Measurements from ENCODE around the gene PRCD. TPM values are rescaled to one million over a fixed set of nuclear protein-coding genes. Genes with fewer than 3 reads are reported as not detected.
"Not testable (repeated sequence)": the region's sequence is repeated elsewhere in the genome, so short reads cannot be mapped to it uniquely, and the experiment has no call there.

PRCD gene
- total RNA-seq, 1 experiment from 2014 or later: 0.86 TPM

DNA sequence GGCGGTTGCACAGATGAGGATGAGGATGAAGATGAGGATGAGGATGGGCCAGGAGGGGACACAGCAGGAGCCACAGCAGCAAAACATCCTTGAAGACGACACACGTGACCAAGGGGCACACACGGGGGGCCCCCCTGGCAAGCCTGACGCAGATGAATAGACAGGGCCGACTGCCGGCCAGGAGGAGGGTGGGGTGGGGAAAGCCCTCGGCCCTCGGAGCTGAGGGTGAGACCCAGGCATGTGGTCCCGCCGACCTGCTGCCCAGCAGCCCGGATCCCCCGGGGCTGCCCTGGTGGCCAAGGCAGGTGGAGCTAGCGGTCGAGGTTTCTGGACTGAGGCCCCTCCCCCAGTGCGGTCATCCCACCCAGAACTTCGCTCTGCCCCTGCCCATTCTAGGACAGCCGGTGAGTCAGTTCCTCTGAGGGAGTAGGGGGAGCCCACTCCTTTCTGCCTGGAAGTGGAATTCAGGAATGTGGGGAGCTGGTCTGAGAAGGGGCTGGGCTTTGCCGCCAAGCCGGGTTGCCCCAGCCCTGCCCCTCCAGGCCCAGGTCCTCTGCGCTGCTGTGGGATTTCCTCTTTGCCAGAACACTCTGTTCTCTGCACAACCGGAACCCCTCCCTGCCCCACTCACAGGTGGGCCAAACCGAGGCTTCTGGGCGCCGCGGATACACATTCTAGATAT is 12.3 kb upstream of the PRCD start:
- DNase-seq (ENCODE audit: low read depth): peak; percentile 87

- DNase-seq (ENCODE audit: low read depth): no peak
These were observed 11.7 kb upstream of the PRCD start for GRCh38 chr17:76528156-76528527.

DNA sequence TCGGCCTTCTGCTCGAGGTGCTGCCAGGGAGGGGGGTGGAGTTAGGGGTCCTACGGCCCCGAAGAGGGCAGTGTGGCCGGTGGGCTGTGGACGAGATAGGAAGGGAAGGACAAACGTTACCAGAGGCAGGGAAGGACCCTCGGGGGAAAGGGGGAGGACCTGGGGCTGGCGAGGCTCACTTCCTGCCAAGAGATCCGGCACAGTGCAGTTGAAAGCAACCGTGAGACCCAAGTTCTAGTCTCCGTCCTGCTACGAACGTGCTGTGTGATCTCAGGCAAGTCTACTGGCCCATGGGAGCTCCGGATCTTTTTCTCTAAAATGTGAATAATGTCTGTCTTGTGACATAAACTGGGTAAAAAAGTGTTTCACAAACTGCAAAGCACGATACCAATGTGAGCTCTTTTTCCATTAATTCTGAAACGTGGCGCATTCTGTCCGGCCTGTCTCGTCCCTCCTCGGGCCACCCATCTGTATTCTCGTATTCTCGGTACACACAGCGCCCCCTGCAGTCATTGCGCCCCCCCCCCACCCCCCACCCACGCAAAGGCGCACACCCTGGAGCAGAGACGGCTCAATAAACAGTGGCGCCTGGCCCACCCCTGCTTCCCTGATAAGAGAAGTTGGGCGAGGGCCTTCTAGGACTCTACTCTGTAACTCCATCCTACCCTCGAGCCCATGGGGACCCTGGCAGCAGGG is 11.2 kb upstream of the PRCD start:
- DNase-seq (ENCODE audit: low read depth): no peak

GRCh38 chr17:76529224-76530094 is 10.4 kb upstream of the PRCD start:
- peak; percentile 87 for DNase-seq (ENCODE audit: low read depth)

GRCh38 chr17:76530095-76530723 is 9.6 kb upstream of the PRCD start:
- no peak for DNase-seq (ENCODE audit: low read depth)

DNA sequence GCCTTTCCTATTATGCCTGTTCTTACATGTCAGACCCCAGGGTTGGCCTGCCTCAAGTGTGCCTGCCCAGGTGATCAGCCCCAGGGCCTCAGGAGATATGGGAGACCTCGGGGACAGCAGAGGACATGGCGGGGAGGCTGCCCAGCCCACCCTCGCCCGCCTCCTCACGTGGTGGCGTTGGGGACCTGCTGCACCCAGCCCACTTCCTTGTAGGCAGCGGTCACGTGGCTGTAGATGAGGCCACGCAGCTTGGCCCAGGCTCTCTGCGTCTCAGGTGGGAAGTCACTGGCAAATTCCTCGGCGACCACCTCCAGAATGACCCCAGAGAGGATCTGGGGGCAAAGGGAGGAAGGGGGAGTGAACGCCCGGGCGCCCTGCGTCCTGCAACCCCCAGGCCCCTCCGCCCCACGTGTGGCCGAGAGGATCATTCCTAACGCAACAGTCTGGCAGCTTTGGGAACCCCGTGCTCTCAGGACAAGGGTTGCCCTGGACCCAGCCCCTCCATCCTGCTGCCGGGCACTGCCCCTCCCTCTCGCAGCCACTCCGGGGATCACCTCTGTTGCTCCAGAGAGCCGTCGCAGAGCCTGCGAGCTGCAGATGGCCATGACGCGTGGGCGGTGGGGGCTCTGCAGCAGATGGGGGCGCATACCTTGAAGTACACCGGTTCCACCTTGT is 8.9 kb upstream of the PRCD start:
- DNase-seq (ENCODE audit: low read depth): no peak

DNA sequence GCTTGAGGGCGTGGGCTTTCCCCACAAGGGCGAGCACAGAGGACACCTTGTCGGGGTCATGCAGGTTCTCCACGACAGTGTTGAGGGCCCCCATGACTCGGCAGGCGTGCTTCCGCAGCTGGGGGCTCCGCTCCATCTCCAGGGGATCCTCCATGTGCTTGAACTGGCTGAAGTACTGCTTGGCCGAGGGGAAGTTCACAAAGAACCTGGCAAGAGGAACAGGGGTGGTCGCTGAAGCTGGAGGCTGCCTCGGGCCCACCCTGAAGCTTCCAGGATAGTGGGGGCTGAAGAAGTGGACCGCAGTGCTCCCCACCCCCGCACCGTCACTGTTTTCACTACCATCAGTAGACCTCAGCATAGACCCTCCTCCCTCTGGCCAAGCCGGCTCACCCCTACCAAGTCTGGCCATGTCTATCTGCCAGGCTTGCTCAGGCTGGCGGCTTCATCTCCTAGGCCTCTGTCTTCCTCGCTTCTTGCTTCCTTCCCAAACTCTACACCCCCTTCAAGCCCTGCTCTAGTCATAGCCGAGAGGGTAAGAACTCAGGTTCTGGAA is 8.3 kb upstream of the PRCD start:
- DNase-seq (ENCODE audit: low read depth): no peak

- DNase-seq (ENCODE audit: low read depth): no peak
These were observed 7.7 kb upstream of the PRCD start for GRCh38 chr17:76532072-76532651.

DNA sequence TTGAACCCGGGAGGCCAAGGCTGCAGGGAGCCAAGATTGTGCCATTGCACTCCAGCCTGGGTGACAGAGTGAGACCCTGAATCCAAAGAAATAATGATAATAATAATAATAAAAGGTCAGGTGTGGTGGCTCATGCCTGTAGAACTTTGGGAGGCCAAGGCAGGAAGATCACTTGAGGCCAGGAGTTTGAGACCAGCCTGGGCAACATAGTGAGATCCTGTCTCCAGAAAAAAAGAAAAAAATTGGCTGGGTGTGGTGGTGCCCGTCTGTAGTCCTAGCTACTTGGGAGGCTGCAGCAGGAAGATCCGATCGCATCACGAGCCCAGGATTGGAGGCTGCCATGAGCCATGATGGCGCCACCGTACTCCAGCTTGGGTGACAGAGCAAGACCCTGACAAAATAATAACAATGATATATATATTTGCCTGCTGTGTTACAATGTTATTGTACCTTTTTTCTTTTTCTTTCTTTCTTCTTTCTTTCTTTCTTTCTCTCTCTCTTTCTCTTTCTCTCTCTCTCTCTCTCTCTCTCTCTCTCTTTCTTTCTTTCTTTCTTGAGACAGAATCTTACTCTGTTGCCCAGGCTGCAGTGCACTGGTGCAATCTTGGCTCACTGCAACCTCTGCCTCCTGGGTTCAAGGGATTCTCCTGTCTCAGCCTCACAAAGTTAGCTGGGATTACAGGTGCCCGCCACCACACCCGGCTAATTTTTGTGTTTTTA is 6.0 kb upstream of the PRCD start:
- DNase-seq (ENCODE audit: low read depth): not testable (repeated sequence)

DNA sequence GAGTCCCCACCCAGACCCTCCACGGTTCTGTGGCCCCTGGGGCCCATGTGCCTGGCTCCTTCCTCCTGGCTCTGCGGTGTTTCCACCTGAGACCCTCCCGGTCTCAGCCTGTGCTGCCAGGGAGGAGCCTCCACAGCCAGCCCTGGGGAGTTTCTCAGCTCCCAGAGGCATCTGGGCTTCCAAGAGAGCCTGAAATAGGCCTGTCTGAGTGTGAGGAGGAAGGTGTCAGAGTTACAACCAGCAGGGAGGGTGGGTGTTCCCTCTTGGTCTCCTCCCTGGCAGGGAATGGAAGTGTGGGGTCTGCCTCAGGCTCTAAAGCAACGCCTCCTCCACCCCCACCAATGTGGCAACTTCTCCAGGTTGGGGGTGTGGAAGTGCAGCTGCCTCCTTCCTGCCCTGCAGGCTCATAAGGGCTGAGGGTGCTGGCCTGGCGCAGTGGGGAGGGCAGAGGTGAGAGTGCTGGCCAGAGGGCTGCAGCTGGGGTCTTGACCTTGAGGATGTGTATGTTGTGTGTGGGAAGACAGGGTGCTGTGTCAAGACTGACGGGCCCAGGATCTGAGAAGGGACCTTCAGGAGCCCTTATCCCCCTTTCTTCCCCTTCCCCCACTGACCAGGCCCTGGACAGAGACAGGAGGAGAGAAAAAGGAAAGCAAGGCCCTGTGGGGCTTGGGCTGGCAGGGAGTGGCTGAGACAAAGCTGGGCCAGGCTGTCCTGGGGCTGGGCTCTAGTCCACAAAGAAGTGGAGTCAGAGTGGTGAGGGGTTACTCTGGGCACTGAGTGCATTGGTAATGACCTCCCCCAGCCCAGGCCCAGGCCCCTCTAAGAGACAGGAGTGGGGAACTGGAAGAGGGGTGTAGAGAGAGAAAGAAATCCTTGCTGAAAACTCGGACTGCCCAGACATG is 4.8 kb upstream of the PRCD start:
- no peak for DNase-seq (ENCODE audit: low read depth)

DNA sequence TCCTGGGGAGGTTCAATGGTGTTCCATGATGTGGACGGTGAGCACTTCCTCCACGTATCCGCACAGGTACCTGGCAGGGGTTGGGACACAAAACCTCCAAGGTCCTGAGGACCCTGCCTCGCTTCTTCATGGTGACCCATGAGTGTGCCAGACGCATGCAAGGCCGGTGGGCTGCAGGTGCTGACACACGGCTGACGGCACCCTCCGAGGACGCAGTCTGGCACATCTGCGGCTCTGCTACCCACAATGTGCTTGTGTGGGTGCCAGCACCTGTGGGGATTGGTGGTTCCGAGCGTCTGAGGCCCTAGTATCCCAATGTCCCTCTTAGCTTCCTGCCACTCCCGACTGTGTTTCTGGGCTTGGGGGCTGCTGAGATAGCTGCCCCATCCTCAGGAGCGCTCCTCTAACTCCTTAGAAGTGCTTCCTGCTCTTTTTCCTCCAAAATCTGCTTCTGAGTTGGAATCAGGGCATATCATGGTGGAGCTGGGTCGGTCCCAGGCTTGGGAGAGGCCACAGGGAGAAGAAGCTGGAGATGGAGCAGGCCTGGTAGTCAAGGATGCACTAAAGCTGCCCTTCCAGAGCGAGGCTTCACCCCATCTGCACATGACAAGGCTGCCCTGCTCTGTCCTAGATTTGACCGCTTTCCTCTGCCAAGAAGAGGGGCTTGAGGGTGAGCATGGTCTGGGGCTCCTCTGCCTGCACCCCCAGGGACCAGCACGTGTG is 3.9 kb upstream of the PRCD start:
- DNase-seq (ENCODE audit: low read depth): no peak

- DNase-seq (ENCODE audit: low read depth): no peak
These were observed 3.1 kb upstream of the PRCD start for GRCh38 chr17:76536511-76537287.

GRCh38 chr17:76537288-76537577 is 2.6 kb upstream of the PRCD start:
- DNase-seq (ENCODE audit: low read depth): no peak

- no peak for DNase-seq (ENCODE audit: low read depth)
These were observed 2.1 kb upstream of the PRCD start, which contains the start of gene CYGB for GRCh38 chr17:76537578-76538280. TSS of gene CYGB (minus strand) at chr17:76537709. CDS start at chr17:76537542, 167 bp downstream.

- no peak for DNase-seq (ENCODE audit: low read depth)
These were observed 1.4 kb upstream of the PRCD start for GRCh38 chr17:76538281-76538931.

DNA sequence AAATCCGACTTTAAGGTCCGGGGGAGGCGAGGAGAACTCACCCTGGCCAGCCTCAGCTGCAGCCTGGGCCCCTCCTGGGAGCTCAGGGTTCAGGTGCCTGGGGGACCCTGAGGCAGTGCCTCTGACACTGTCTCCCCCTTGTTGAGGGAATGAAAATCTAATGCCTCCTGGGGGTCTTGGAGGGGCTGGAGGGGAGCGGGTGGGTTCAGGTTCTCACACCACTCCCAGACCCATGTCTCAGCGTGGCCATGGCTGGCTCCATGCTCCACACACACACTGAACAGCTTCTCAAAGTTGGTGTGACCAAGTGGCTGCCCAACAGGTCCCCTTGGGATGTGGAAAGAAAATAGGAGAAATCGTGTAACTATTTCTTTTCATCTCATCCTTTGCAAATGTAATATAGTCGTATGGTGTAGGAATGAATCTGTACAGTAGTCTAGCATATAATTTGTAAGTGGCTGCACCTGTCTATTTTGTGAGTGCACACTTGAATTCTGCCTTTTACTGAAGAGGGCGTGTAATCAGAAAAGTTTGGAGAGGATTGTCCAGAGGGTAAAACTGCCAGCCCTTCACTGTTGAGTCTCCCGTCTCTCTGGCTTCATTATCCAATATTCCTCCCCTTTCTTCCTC is 788 bp upstream of the PRCD start:
- DNase-seq (ENCODE audit: low read depth): no peak

Measured in LHCN-M2 (cell line).